ENCODE data around the gene FBLIM1. TPM values are rescaled to one million over a fixed set of nuclear protein-coding genes. Genes with fewer than 3 reads are reported as not detected.

FBLIM1 gene
- total RNA-seq, 2 experiments from 2014 or later = not detected

GRCh38 chr1:15739745-15740144 is 18.9 kb upstream of the FBLIM1 start:
- DNase-seq (no peak), ATAC-seq (no peak)
- Mint-ChIP-seq H3K27ac (peak overlapping the region; percentile 25), H3K36me3 (ENCODE audit: low read depth) (no peaks in the 10 kb centered on the region), H3K27me3 (ENCODE audit: low read depth) (no peaks in the 10 kb centered on the region), H3K4me1 (ENCODE audit: low read depth) (peaks cover 7% of the 10 kb centered on the region), H3K4me3 (no peak overlapping the region), H3K9me3 (ENCODE audit: insufficient read depth) (no peaks in the 10 kb centered on the region)
- CTCF ChIA-PET = interaction anchor here (1.9 kb wide), 1 partner anchor 43 kb away, joined by 7 read pairs; no protein-coding TSS in a partner anchor
- POLR2A ChIA-PET = no interaction called here

GRCh38 chr1:15740924-15741850 is 17.4 kb upstream of the FBLIM1 start:
- peaks cover 7% of the 10 kb centered on the region for H3K4me1 Mint-ChIP-seq (ENCODE audit: low read depth)
- DNase-seq (peak; percentile 81), ATAC-seq (peak; percentile 85)
- H3K27me3 Mint-ChIP-seq (ENCODE audit: low read depth) = no peaks in the 10 kb centered on the region
- no peak overlapping the region for H3K27ac Mint-ChIP-seq
- POLR2A ChIA-PET = no interaction called here
- CTCF ChIA-PET = interaction anchor here (0.7 to 1.9 kb wide), 15 partner anchors 10 to 214 kb away, joined by 3 to 10 read pairs (median 4); partner anchors contain the start of gene DNAJC16
- H3K4me3 Mint-ChIP-seq = no peak overlapping the region
- H3K36me3 Mint-ChIP-seq (ENCODE audit: low read depth) = no peaks in the 10 kb centered on the region
- H3K9me3 Mint-ChIP-seq (ENCODE audit: insufficient read depth) = no peaks in the 10 kb centered on the region

- no peak for ATAC-seq
- Mint-ChIP-seq H3K27me3 (ENCODE audit: low read depth) (no peaks in the 10 kb centered on the region), H3K4me1 (ENCODE audit: low read depth) (peaks cover 7% of the 10 kb centered on the region), H3K9me3 (ENCODE audit: insufficient read depth) (no peaks in the 10 kb centered on the region), H3K27ac (no peak within 1 kb of the TSS), H3K4me3 (no peak within 1 kb of the TSS), H3K36me3 (ENCODE audit: low read depth) (no peaks in the 10 kb centered on the region)
- no peak for DNase-seq
- ChIA-PET CTCF (no interaction called here), POLR2A (no interaction called here)
Observed at GRCh38 chr1:15742339-15742801, 16.2 kb upstream of the FBLIM1 start, which contains the start of gene TMEM82. TMEM82 (plus strand) TSS chr1:15742499; CDS start chr1:15742560, 61 bp downstream.

- no peaks in the 10 kb centered on the region for H3K9me3 Mint-ChIP-seq (ENCODE audit: insufficient read depth)
- DNase-seq (no peak), ATAC-seq (no peak)
- no peak overlapping the region for H3K4me3 Mint-ChIP-seq
- H3K27ac Mint-ChIP-seq = no peak overlapping the region
- ChIA-PET POLR2A (no interaction called here), CTCF (no interaction called here)
- H3K36me3 Mint-ChIP-seq (ENCODE audit: low read depth) = no peaks in the 10 kb centered on the region
- peaks cover 7% of the 10 kb centered on the region for H3K4me1 Mint-ChIP-seq (ENCODE audit: low read depth)
- H3K27me3 Mint-ChIP-seq (ENCODE audit: low read depth) = no peaks in the 10 kb centered on the region
Observed at GRCh38 chr1:15744122-15744679, 14.4 kb upstream of the FBLIM1 start.

GRCh38 chr1:15747378-15747777 is 11.2 kb upstream of the FBLIM1 start:
- no peak for DNase-seq
- POLR2A ChIA-PET = no interaction called here
- no peaks in the 10 kb centered on the region for H3K4me1 Mint-ChIP-seq (ENCODE audit: low read depth)
- CTCF ChIA-PET = no interaction called here
- no peaks in the 10 kb centered on the region for H3K36me3 Mint-ChIP-seq (ENCODE audit: low read depth)
- no peaks in the 10 kb centered on the region for H3K9me3 Mint-ChIP-seq (ENCODE audit: insufficient read depth)
- H3K27ac Mint-ChIP-seq = no peak overlapping the region
- ATAC-seq = no peak
- H3K27me3 Mint-ChIP-seq (ENCODE audit: low read depth) = no peaks in the 10 kb centered on the region
- H3K4me3 Mint-ChIP-seq = no peak overlapping the region

- Mint-ChIP-seq H3K27me3 (ENCODE audit: low read depth) (no peaks in the 10 kb centered on the region), H3K4me3 (no peak overlapping the region), H3K4me1 (ENCODE audit: low read depth) (no peaks in the 10 kb centered on the region), H3K9me3 (ENCODE audit: insufficient read depth) (no peaks in the 10 kb centered on the region), H3K36me3 (ENCODE audit: low read depth) (no peaks in the 10 kb centered on the region), H3K27ac (no peak overlapping the region)
- DNase-seq (no peak), ATAC-seq (peak; percentile 19)
- CTCF ChIA-PET = no interaction called here
- POLR2A ChIA-PET = interaction anchor here (0.6 to 1.1 kb wide), 2 partner anchors 11 to 140 kb away, joined by 3 read pairs; no protein-coding TSS in a partner anchor
Observed at GRCh38 chr1:15748264-15748663, 10.3 kb upstream of the FBLIM1 start.

- Mint-ChIP-seq H3K27me3 (ENCODE audit: low read depth) (no peaks in the 10 kb centered on the region), H3K9me3 (ENCODE audit: insufficient read depth) (no peaks in the 10 kb centered on the region), H3K4me3 (no peak overlapping the region), H3K36me3 (ENCODE audit: low read depth) (no peaks in the 10 kb centered on the region), H3K27ac (no peak overlapping the region), H3K4me1 (ENCODE audit: low read depth) (no peaks in the 10 kb centered on the region)
- POLR2A ChIA-PET = interaction anchor here (1.1 kb wide), 1 partner anchor 140 kb away, joined by 3 read pairs; no protein-coding TSS in a partner anchor
- no peak for ATAC-seq
- DNase-seq = no peak
- CTCF ChIA-PET = no interaction called here
Observed at GRCh38 chr1:15748690-15749398, 9.8 kb upstream of the FBLIM1 start.

- Mint-ChIP-seq H3K36me3 (ENCODE audit: low read depth) (no peaks in the 10 kb centered on the region), H3K4me3 (no peak overlapping the region), H3K27ac (no peak overlapping the region), H3K9me3 (ENCODE audit: insufficient read depth) (no peaks in the 10 kb centered on the region), H3K27me3 (ENCODE audit: low read depth) (no peaks in the 10 kb centered on the region), H3K4me1 (ENCODE audit: low read depth) (no peaks in the 10 kb centered on the region)
- CTCF ChIA-PET = interaction anchor here (1.2 kb wide), 1 partner anchor 42 kb away, joined by 3 read pairs; no protein-coding TSS in a partner anchor
- DNase-seq (no peak), ATAC-seq (no peak)
- POLR2A ChIA-PET = interaction anchor here (1.1 kb wide), 1 partner anchor 139 kb away, joined by 3 read pairs; no protein-coding TSS in a partner anchor
Observed at GRCh38 chr1:15749399-15750291, 8.9 kb upstream of the FBLIM1 start.

- H3K36me3 Mint-ChIP-seq (ENCODE audit: low read depth) = no peaks in the 10 kb centered on the region
- ATAC-seq (no peak), DNase-seq (no peak)
- POLR2A ChIA-PET = no interaction called here
- no peak overlapping the region for H3K27ac Mint-ChIP-seq
- CTCF ChIA-PET = no interaction called here
- H3K4me3 Mint-ChIP-seq = no peak overlapping the region
- no peaks in the 10 kb centered on the region for H3K4me1 Mint-ChIP-seq (ENCODE audit: low read depth)
- no peaks in the 10 kb centered on the region for H3K9me3 Mint-ChIP-seq (ENCODE audit: insufficient read depth)
- peaks cover 8% of the 10 kb centered on the region for H3K27me3 Mint-ChIP-seq (ENCODE audit: low read depth)
Observed at GRCh38 chr1:15750924-15751323, 7.7 kb upstream of the FBLIM1 start.

GRCh38 chr1:15751717-15752116 is 6.9 kb upstream of the FBLIM1 start:
- Mint-ChIP-seq H3K27me3 (ENCODE audit: low read depth) (peaks cover 15% of the 10 kb centered on the region), H3K9me3 (ENCODE audit: insufficient read depth) (no peaks in the 10 kb centered on the region), H3K4me3 (no peak overlapping the region), H3K4me1 (ENCODE audit: low read depth) (peaks cover 5% of the 10 kb centered on the region), H3K27ac (no peak overlapping the region), H3K36me3 (ENCODE audit: low read depth) (no peaks in the 10 kb centered on the region)
- ATAC-seq (no peak), DNase-seq (no peak)
- ChIA-PET CTCF (no interaction called here), POLR2A (no interaction called here)

- no peaks in the 10 kb centered on the region for H3K9me3 Mint-ChIP-seq (ENCODE audit: insufficient read depth)
- CTCF ChIA-PET = no interaction called here
- H3K4me3 Mint-ChIP-seq = no peak overlapping the region
- peaks cover 10% of the 10 kb centered on the region for H3K4me1 Mint-ChIP-seq (ENCODE audit: low read depth)
- H3K36me3 Mint-ChIP-seq (ENCODE audit: low read depth) = no peaks in the 10 kb centered on the region
- POLR2A ChIA-PET = no interaction called here
- H3K27ac Mint-ChIP-seq = no peak overlapping the region
- ATAC-seq (no peak), DNase-seq (no peak)
- peaks cover 28% of the 10 kb centered on the region for H3K27me3 Mint-ChIP-seq (ENCODE audit: low read depth)
Observed at GRCh38 chr1:15753776-15754175, 4.8 kb upstream of the FBLIM1 start.
